GM12878 (cell line): Measurements from ENCODE around the gene YIF1A. TPM values are rescaled to one million over a fixed set of nuclear protein-coding genes. Genes with fewer than 3 reads are reported as not detected.

Experiments
- ATAC-seq: fragments of 200-7000 bp; cut with Tn5 transposase; 3 replicates; pipeline ENCODE4 v1.9.1; 2020; ENCODE audit warnings: mild to moderate bottlenecking, moderate library complexity
- BruUV-seq: library from RNA; stranded (reverse); fragments of 400-500 nt; replicated peaks from 2 replicates; lab custom pipeline; 2021; lab: Mats Ljungman, UMichigan
- CTCF ChIA-PET: fragments of 300-600 bp; sonication (Branson Sonifier 250); formaldehyde crosslinking; extraction: SDS; loops from one replicate; lab custom pipeline; 2021; ENCODE audit warnings: inconsistent platforms; lab: Yijun Ruan, JAX
- POLR2A ChIA-PET: fragments of 350-600 bp; formaldehyde crosslinking; extraction: SDS; loops from one replicate; lab custom pipeline; 2021; ENCODE audit warnings: inconsistent platforms; lab: Charles Lee
- RAD21 ChIA-PET: fragments of 300-600 bp; sonication (Branson Sonifier 250); formaldehyde crosslinking; loops from one replicate; lab custom pipeline; 2023; ENCODE audit warnings: antibody characterized with exemption; ENCODE audit not compliant: unreplicated experiment; lab: Charles Lee
- SMC1A ChIA-PET: fragments of 300-600 bp; sonication (Branson Sonifier 250); formaldehyde crosslinking; loops from one replicate; lab custom pipeline; 2023; ENCODE audit not compliant: unreplicated experiment, uncharacterized antibody; lab: Charles Lee
- DNase-seq: peaks from one replicate; pipeline ENCODE4 v3.0.0-alpha.2; 2011; ENCODE audit warnings: low read depth, low spot score
- FAIRE-seq: peaks from 3 replicates; lab custom pipeline; 2011; peaks lifted over from hg19 to GRCh38; lab: Jason Lieb, UNC
- H2AFZ ChIP-seq: 2 replicates; pipeline ENCODE4 v1.6.0; 2011; ENCODE audit warnings: low read depth, low read length, control low read depth; ENCODE audit not compliant: control insufficient read depth
- H3K27ac ChIP-seq: 2 replicates; pipeline ENCODE4 v1.5.1; 2011; ENCODE audit warnings: control low read depth; ENCODE audit not compliant: control insufficient read depth, insufficient read depth
- H3K27me3 ChIP-seq, 2 experiments: replicated peaks in 1 of 2; 2 replicates each; pipeline versions ENCODE4 v1.6.0 to v1.6.1; 2011; ENCODE audit warnings: low read length in 1 of 2; ENCODE audit not compliant: control insufficient read depth in 2 of 2, insufficient read depth in 2 of 2
- H3K36me3 ChIP-seq, 2 experiments: 2 replicates each; pipeline ENCODE4 v1.5.1; 2011; ENCODE audit warnings: low read length in 1 of 2; ENCODE audit not compliant: control insufficient read depth in 2 of 2, insufficient read depth in 2 of 2
- H3K4me1 ChIP-seq: 2 replicates; pipeline ENCODE4 v1.6.1; 2011; ENCODE audit warnings: mild to moderate bottlenecking, low read length, moderate library complexity, mixed read lengths; ENCODE audit not compliant: control insufficient read depth, insufficient read depth
- H3K4me2 ChIP-seq: 2 replicates; pipeline ENCODE4 v1.6.0; 2011; ENCODE audit warnings: control low read depth; ENCODE audit not compliant: control insufficient read depth, insufficient read depth
- H3K4me3 ChIP-seq: fragments of 200-600 bp; sonication (generic); 2 replicates; pipeline ENCODE4 v1.5.1; 2016
- H3K79me2 ChIP-seq: 2 replicates; pipeline ENCODE4 v1.6.0; 2011; ENCODE audit warnings: low read length; ENCODE audit not compliant: control insufficient read depth, insufficient read depth
- H3K9ac ChIP-seq: 2 replicates; pipeline ENCODE4 v1.8.0; 2011; ENCODE audit warnings: low read length, control low read depth, mixed read lengths; ENCODE audit not compliant: control insufficient read depth, insufficient read depth
- H3K9me3 ChIP-seq: replicated peaks from 3 replicates; pipeline ENCODE4 v1.5.1; 2011; ENCODE audit warnings: mild to moderate bottlenecking, low read length; ENCODE audit not compliant: control insufficient read depth, insufficient read depth
- H4K20me1 ChIP-seq: 2 replicates; pipeline ENCODE4 v1.6.0; 2011; ENCODE audit not compliant: control insufficient read depth, insufficient read depth
- FOXK2 ChIP-seq: fragments of 450-650 bp; IDR thresholded peaks from 2 replicates; pipeline ENCODE4 v1.6.1; 2017; ENCODE audit warnings: mild to moderate bottlenecking, moderate library complexity
- HDAC6 ChIP-seq: fragments of 200-600 bp; sonication (generic); IDR thresholded peaks from one replicate; pipeline ENCODE4 v1.8.0; 2017; ENCODE audit warnings: antibody characterized with exemption; ENCODE audit not compliant: unreplicated experiment
- NR2F1 ChIP-seq: fragments of 450-650 bp; conservative IDR thresholded peaks from 2 replicates; pipeline ENCODE4 v1.6.1; 2017; ENCODE audit warnings: mild to moderate bottlenecking
- NRF1 ChIP-seq: conservative IDR thresholded peaks from 2 replicates; pipeline ENCODE4 v1.6.1; 2011; ENCODE audit warnings: mild to moderate bottlenecking, low read depth, low read length, improper control_type of control experiment
- RAD21 ChIP-seq: IDR thresholded peaks from 2 replicates; pipeline ENCODE4 v1.6.1; 2011; ENCODE audit warnings: mild to moderate bottlenecking, low read depth, low read length, moderate library complexity; ENCODE audit not compliant: insufficient read depth
- RB1 ChIP-seq: fragments of 450-650 bp; formaldehyde crosslinking; IDR thresholded peaks from 2 replicates; pipeline ENCODE4 v1.6.1; 2017; ENCODE audit warnings: mild to moderate bottlenecking, borderline replicate concordance
- RCOR1 ChIP-seq: conservative IDR thresholded peaks from 2 replicates; pipeline ENCODE4 v1.6.1; 2012; ENCODE audit warnings: low read depth, low read length, improper control_type of control experiment
- SMAD5 ChIP-seq: IDR thresholded peaks from 2 replicates; pipeline ENCODE4 v1.6.1; 2016; ENCODE audit warnings: antibody characterized with exemption, low read depth
- SP1 ChIP-seq: IDR thresholded peaks from one replicate; pipeline ENCODE4 v1.6.1; 2011; ENCODE audit warnings: low read depth, low read length
- SRF ChIP-seq, 2 experiments: IDR thresholded peaks; 2 replicates each; pipeline ENCODE4 v1.6.1; 2011; ENCODE audit warnings: low read depth in 2 of 2, low read length in 2 of 2, mild to moderate bottlenecking in 1 of 2, moderate library complexity in 1 of 2
- SUZ12 ChIP-seq: fragments of 200-600 bp; sonication (generic); IDR thresholded peaks from one replicate; pipeline ENCODE4 v1.6.1; 2018; ENCODE audit warnings: antibody characterized with exemption, mild to moderate bottlenecking; ENCODE audit not compliant: unreplicated experiment
- TCF3 ChIP-seq: IDR thresholded peaks from 2 replicates; pipeline ENCODE4 v1.6.1; 2012; ENCODE audit warnings: low read depth, mild to moderate bottlenecking, low read length, borderline replicate concordance; ENCODE audit not compliant: insufficient read depth
- ZNF622 ChIP-seq: fragments of 450-650 bp; IDR thresholded peaks from 2 replicates; pipeline ENCODE4 v1.6.1; 2017; ENCODE audit warnings: mild to moderate bottlenecking, inconsistent platforms
- WGBS: methylation state at CpG from one replicate; pipeline ENCODE4 v1.1.6; 2016; ENCODE audit warnings: low lambda C conversion rate; ENCODE audit not compliant: insufficient replicate concordance, insufficient coverage; ENCODE audit errors: missing lambda C conversion rate; 5-methylcytosine and 5-hydroxymethylcytosine counted together
- in situ Hi-C: fragments of 300-500 bp; cut with MboI; formaldehyde crosslinking; loops from 9 replicates; pipeline ENCODE4 v1.14.3; 2018; ENCODE audit warnings: mixed read lengths
- intact Hi-C: fragments of 100-400 bp; cut with micrococcal nuclease; formaldehyde crosslinking; loops from one replicate; pipeline ENCODE4 v1.14.2; 2022; ENCODE audit not compliant: unreplicated experiment
- polyA plus RNA-seq, 11 experiments: library from polyadenylated mRNA; depleted of rRNA in 4 of 11; unstranded in 6 of 11; stranded (reverse) in 5 of 11; fragments of >200 nt; fragmentation: Nextera tagmentation in 4 of 11; fragmentation: Illumina TruSeq in 1 of 11; extraction: Ambion mirVana in 4 of 11; extraction: Trizol in 1 of 11; gene quantifications; 1 replicate in 1 of 11; 2 replicates in 10 of 11; pipeline versions ENCODE4 v1.2.1 to v1.2.3, GENCODE V29; 2011 to 2016; ENCODE audit warnings: inconsistent platforms in 2 of 11, missing spikeins in 2 of 11, low read depth in 1 of 11
- total RNA-seq, 4 experiments: library from RNA; depleted of rRNA in 3 of 4; stranded (reverse); fragments of >200 nt in 3 of 4; fragmentation: Illumina TruSeq in 1 of 4; extraction: Trizol in 1 of 4; gene quantifications; 2 replicates each; pipeline versions ENCODE4 v1.2.1 to v1.2.3, GENCODE V29; 2013 to 2021
- TF ChIP-seq, protein P1 (sequence below): IDR thresholded peaks from 2 replicates; pipeline ENCODE4 v1.6.1; 2012; ENCODE audit warnings: low read depth, low read length, improper control_type of control experiment
- TF ChIP-seq, protein P2 (sequence below): fragments of 450-650 bp; IDR thresholded peaks from 2 replicates; pipeline ENCODE4 v1.6.1; 2017; ENCODE audit warnings: mild to moderate bottlenecking, low read depth, inconsistent platforms; ENCODE audit not compliant: poor library complexity, severe bottlenecking

Gene YIF1A
- total and polyA plus RNA-seq, 10 of the 15 experiments (the other 5 are each of a cell fraction or from before 2014, with no cell fraction given) = 6.6 to 128 (median 71.7) TPM

DNA sequence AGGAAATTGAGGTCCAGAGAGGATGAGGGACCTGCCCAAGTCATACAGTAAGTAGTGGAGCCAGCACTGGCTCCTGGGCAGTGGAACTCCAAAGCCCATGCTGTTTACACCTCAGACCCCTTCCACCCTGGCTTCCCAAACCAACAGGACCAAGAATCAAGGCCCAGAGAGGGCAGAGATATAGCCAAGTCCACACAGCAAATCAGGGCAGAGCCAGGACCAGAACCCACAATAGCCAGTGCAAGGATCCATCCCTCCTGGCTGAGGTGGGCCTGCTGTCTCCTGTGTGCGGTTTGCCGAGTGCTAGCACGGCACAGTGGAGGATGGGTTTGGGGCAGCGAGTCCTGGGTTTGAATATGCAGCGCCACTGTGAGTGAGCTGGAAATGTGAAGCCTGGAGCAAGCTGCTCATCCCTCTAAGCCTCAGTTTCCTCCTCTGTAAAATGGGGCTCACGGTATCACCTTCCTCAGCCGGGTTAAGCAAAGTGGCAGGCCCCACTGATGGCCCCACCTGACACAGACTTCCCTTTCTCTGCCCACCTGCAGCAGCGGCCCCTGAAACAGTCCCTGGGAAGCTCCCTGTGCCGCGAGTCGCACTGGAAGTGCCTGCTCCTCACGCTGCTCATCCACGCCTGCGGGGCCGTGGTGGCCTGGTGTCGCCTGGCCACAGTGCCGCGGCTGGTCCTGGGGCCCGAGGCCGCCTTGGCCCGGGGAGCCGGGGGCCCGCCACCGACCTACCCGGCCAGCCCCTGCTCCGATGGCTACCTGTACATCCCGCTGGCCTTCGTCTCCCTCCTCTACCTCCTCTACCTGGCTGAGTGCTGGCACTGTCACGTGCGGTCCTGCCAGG, 5.1 kb upstream of the YIF1A start:
- Histone ChIP-seq H4K20me1 (no peaks in the 10 kb centered on the region), H3K4me2 (no peak overlapping the region), H3K27me3 (peaks cover 2 to 7% of the 10 kb centered on the region in 2 experiments; a peak in 2 of 4 replicates), H3K79me2 (no peaks in the 10 kb centered on the region), H3K36me3 (no peaks in the 10 kb centered on the region), H3K4me1 (peaks cover 9% of the 10 kb centered on the region; the same call in 1 of the 2 replicates), H3K9me3 (no peaks in the 10 kb centered on the region), H3K27ac (no peak overlapping the region), H3K9ac (no peak overlapping the region), H3K4me3 (no peak overlapping the region), H2AFZ (no peak overlapping the region)
- ChIA-PET SMC1A (no interaction called here), RAD21 (no interaction called here), CTCF (no interaction called here), POLR2A (no interaction called here)
- FAIRE-seq = no peak
- BruUV-seq = no TSS peak
- no peak for DNase-seq
- intact Hi-C loops = no loop called here
- ATAC-seq = no peak
- in situ Hi-C loops = no loop called here
- 74% methylated on average over 27 of the region's 30 CpGs for WGBS
- TF ChIP-seq RAD21 (no peak), NRF1 (no peak)

DNA sequence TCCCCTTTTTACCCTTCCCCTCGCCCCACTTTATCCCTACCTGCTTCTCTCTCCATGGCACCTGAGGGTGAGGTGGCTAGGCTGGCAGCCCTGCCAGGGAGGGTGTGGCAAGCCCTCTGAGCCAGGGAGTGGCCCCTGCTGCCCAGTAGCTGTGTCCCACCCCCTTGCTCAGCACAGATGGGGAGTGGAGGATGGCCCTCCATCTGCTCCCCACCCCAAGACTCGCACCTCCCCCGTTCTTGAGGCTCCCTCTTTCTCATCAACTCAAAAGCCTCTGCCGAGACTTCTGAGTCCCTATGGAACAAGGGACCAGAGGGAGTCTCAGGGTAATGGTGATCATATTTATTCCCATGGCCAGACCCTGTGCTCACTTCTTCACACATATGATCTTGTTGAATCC, 4.4 kb upstream of the YIF1A start:
- SMC1A ChIA-PET = no interaction called here
- no peak for DNase-seq
- no peak overlapping the region for H3K4me2 ChIP-seq
- H2AFZ ChIP-seq = no peak overlapping the region
- BruUV-seq = no TSS peak
- CTCF ChIA-PET = no interaction called here
- in situ Hi-C loops (no loop called here), intact Hi-C loops (no loop called here)
- no peaks in the 10 kb centered on the region for H3K9me3 ChIP-seq
- WGBS = 18% methylated on average over 4 of the region's 4 CpGs
- H3K9ac ChIP-seq = no peak overlapping the region
- H3K4me1 ChIP-seq = peaks cover 9% of the 10 kb centered on the region; the same call in 1 of the 2 replicates
- H3K27me3 ChIP-seq = peaks cover 2 to 7% of the 10 kb centered on the region in 2 experiments; a peak in 2 of 4 replicates
- FAIRE-seq = no peak
- no peak overlapping the region for H3K4me3 ChIP-seq
- TF ChIP-seq NR2F1 (no peak), RB1 (no peak), FOXK2 (no peak), HDAC6 (no peak), SMAD5 (no peak), SRF (IDR thresholded peaks at IDR 0.05; ENCODE audit: low read depth in 2 of 2, low read length in 2 of 2) (no peak), SP1 (no peak), RCOR1 (no peak), SUZ12 (no peak), TCF3 (no peak), ZNF622 (no peak)
- TF ChIP-seq, protein P1, sequence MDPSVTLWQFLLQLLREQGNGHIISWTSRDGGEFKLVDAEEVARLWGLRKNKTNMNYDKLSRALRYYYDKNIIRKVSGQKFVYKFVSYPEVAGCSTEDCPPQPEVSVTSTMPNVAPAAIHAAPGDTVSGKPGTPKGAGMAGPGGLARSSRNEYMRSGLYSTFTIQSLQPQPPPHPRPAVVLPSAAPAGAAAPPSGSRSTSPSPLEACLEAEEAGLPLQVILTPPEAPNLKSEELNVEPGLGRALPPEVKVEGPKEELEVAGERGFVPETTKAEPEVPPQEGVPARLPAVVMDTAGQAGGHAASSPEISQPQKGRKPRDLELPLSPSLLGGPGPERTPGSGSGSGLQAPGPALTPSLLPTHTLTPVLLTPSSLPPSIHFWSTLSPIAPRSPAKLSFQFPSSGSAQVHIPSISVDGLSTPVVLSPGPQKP = no peak
- TF ChIP-seq, protein P2, sequence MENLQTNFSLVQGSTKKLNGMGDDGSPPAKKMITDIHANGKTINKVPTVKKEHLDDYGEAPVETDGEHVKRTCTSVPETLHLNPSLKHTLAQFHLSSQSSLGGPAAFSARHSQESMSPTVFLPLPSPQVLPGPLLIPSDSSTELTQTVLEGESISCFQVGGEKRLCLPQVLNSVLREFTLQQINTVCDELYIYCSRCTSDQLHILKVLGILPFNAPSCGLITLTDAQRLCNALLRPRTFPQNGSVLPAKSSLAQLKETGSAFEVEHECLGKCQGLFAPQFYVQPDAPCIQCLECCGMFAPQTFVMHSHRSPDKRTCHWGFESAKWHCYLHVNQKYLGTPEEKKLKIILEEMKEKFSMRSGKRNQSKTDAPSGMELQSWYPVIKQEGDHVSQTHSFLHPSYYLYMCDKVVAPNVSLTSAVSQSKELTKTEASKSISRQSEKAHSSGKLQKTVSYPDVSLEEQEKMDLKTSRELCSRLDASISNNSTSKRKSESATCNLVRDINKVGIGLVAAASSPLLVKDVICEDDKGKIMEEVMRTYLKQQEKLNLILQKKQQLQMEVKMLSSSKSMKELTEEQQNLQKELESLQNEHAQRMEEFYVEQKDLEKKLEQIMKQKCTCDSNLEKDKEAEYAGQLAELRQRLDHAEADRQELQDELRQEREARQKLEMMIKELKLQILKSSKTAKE = no peak
- no peaks in the 10 kb centered on the region for H3K36me3 ChIP-seq
- ATAC-seq = no peak
- H4K20me1 ChIP-seq = no peaks in the 10 kb centered on the region
- H3K79me2 ChIP-seq = peaks cover 3% of the 10 kb centered on the region
- POLR2A ChIA-PET = no interaction called here
- RAD21 ChIA-PET = no interaction called here
- no peak overlapping the region for H3K27ac ChIP-seq
